ENCODE data around the gene ZNF558. TPM values are rescaled to one million over a fixed set of nuclear protein-coding genes. Genes with fewer than 3 reads are reported as not detected.

Gene ZNF558
- total and polyA plus RNA-seq, 2 experiments from 2014 or later: 3.5 to 5.7 TPM

DNA sequence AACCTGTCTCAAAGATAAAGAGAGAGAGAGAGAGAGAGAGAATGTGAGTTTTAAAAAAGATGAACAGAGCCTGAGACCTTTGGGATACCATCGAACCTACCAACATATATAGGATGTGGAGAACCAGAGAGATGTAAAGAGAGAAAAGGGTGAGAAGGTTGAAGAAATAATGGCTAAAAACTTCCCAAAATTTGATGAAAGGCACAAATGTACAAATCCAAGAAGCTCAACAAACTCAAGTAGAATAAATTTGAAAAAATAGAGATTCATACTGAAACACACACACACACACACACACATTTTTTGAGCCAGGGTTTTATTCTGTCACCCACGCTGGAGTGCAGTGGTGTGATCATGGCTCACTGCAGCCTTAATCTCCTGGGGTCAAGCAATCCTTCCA lies 16.3 kb downstream of the ZNF558 start:
- no peak overlapping the region for H3K27ac Mint-ChIP-seq
- DNase-seq (ENCODE audit: low spot score) (no peak), ATAC-seq (no peak)
- H3K4me1 Mint-ChIP-seq: no peaks in the 10 kb centered on the region
- peaks cover 98% of the 10 kb centered on the region for H3K9me3 Mint-ChIP-seq
- Histone ChIP-seq H3K4me2 (no peak overlapping the region), H3K27ac (ENCODE audit: low read depth) (no peak overlapping the region), H3K4me1 (ENCODE audit: insufficient read depth) (no peaks in the 10 kb centered on the region), H3K79me2 (replicated peaks; ENCODE audit: insufficient read depth) (no peaks in the 10 kb centered on the region), H3K4me3 (no peak overlapping the region), H3K27me3 (ENCODE audit: insufficient read depth) (peaks cover 3% of the 10 kb centered on the region; the same call in 1 of the 2 replicates), H3F3A (replicated peaks; ENCODE audit: low read depth) (no peaks in the 10 kb centered on the region), H3K9me2 (ENCODE audit: insufficient read depth) (no peaks in the 10 kb centered on the region), H2AFZ (no peak overlapping the region), H4K20me1 (replicated peaks; ENCODE audit: insufficient read depth) (no peaks in the 10 kb centered on the region), H3K36me3 (ENCODE audit: insufficient read depth) (peaks cover 33% of the 10 kb centered on the region)
- no peak overlapping the region for H3K4me3 Mint-ChIP-seq
- peaks cover 43% of the 10 kb centered on the region for H3K36me3 Mint-ChIP-seq (ENCODE audit: low read depth)
- peaks cover 4% of the 10 kb centered on the region for H3K27me3 Mint-ChIP-seq (ENCODE audit: insufficient read depth, low read depth, poor library complexity)
- TF ChIP-seq POLR2AphosphoS5 (IDR thresholded peaks at IDR 0.05; ENCODE audit: low read depth) (no peak), STAT1 (IDR thresholded peaks at IDR 0.05; ENCODE audit: unreplicated experiment) (no peak), ZNF331 (CRISPR knock-in tag; IDR thresholded peaks at IDR 0.05; ENCODE audit: low read depth) (no peak), EZH2 (IDR thresholded peaks at IDR 0.05; ENCODE audit: low read depth, unreplicated experiment) (no peak), JUNB (IDR thresholded peaks at IDR 0.05; ENCODE audit: unreplicated experiment) (no peak), NANOG (IDR thresholded peaks at IDR 0.05; ENCODE audit: borderline replicate concordance) (no peak), CREB1 (CRISPR knock-in tag; IDR thresholded peaks at IDR 0.05; ENCODE audit: low read depth) (no peak), EZH2phosphoT487 (IDR thresholded peaks at IDR 0.05; ENCODE audit: unreplicated experiment) (no peak), ZNF114 (CRISPR knock-in tag; IDR thresholded peaks at IDR 0.05) (no peak)
- TF ChIP-seq, protein P1, sequence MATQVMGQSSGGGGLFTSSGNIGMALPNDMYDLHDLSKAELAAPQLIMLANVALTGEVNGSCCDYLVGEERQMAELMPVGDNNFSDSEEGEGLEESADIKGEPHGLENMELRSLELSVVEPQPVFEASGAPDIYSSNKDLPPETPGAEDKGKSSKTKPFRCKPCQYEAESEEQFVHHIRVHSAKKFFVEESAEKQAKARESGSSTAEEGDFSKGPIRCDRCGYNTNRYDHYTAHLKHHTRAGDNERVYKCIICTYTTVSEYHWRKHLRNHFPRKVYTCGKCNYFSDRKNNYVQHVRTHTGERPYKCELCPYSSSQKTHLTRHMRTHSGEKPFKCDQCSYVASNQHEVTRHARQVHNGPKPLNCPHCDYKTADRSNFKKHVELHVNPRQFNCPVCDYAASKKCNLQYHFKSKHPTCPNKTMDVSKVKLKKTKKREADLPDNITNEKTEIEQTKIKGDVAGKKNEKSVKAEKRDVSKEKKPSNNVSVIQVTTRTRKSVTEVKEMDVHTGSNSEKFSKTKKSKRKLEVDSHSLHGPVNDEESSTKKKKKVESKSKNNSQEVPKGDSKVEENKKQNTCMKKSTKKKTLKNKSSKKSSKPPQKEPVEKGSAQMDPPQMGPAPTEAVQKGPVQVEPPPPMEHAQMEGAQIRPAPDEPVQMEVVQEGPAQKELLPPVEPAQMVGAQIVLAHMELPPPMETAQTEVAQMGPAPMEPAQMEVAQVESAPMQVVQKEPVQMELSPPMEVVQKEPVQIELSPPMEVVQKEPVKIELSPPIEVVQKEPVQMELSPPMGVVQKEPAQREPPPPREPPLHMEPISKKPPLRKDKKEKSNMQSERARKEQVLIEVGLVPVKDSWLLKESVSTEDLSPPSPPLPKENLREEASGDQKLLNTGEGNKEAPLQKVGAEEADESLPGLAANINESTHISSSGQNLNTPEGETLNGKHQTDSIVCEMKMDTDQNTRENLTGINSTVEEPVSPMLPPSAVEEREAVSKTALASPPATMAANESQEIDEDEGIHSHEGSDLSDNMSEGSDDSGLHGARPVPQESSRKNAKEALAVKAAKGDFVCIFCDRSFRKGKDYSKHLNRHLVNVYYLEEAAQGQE (IDR thresholded peaks at IDR 0.05; ENCODE audit: unreplicated experiment): no peak
- TF ChIP-seq, protein P2, sequence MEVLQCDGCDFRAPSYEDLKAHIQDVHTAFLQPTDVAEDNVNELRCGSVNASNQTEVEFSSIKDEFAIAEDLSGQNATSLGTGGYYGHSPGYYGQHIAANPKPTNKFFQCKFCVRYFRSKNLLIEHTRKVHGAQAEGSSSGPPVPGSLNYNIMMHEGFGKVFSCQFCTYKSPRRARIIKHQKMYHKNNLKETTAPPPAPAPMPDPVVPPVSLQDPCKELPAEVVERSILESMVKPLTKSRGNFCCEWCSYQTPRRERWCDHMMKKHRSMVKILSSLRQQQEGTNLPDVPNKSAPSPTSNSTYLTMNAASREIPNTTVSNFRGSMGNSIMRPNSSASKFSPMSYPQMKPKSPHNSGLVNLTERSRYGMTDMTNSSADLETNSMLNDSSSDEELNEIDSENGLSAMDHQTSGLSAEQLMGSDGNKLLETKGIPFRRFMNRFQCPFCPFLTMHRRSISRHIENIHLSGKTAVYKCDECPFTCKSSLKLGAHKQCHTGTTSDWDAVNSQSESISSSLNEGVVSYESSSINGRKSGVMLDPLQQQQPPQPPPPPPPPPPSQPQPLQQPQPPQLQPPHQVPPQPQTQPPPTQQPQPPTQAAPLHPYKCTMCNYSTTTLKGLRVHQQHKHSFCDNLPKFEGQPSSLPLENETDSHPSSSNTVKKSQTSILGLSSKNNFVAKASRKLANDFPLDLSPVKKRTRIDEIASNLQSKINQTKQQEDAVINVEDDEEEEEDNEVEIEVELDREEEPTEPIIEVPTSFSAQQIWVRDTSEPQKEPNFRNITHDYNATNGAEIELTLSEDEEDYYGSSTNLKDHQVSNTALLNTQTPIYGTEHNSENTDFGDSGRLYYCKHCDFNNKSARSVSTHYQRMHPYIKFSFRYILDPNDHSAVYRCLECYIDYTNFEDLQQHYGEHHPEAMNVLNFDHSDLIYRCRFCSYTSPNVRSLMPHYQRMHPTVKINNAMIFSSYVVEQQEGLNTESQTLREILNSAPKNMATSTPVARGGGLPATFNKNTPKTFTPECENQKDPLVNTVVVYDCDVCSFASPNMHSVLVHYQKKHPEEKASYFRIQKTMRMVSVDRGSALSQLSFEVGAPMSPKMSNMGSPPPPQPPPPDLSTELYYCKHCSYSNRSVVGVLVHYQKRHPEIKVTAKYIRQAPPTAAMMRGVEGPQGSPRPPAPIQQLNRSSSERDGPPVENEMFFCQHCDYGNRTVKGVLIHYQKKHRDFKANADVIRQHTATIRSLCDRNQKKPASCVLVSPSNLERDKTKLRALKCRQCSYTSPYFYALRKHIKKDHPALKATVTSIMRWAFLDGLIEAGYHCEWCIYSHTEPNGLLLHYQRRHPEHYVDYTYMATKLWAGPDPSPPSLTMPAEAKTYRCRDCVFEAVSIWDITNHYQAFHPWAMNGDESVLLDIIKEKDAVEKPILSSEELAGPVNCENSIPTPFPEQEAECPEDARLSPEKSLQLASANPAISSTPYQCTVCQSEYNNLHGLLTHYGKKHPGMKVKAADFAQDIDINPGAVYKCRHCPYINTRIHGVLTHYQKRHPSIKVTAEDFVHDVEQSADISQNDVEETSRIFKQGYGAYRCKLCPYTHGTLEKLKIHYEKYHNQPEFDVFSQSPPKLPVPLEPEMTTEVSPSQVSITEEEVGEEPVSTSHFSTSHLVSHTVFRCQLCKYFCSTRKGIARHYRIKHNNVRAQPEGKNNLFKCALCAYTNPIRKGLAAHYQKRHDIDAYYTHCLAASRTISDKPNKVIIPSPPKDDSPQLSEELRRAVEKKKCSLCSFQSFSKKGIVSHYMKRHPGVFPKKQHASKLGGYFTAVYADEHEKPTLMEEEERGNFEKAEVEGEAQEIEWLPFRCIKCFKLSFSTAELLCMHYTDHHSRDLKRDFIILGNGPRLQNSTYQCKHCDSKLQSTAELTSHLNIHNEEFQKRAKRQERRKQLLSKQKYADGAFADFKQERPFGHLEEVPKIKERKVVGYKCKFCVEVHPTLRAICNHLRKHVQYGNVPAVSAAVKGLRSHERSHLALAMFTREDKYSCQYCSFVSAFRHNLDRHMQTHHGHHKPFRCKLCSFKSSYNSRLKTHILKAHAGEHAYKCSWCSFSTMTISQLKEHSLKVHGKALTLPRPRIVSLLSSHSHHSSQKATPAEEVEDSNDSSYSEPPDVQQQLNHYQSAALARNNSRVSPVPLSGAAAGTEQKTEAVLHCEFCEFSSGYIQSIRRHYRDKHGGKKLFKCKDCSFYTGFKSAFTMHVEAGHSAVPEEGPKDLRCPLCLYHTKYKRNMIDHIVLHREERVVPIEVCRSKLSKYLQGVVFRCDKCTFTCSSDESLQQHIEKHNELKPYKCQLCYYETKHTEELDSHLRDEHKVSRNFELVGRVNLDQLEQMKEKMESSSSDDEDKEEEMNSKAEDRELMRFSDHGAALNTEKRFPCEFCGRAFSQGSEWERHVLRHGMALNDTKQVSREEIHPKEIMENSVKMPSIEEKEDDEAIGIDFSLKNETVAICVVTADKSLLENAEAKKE (CRISPR knock-in tag; IDR thresholded peaks at IDR 0.05): no peak
- TF ChIP-seq, protein P3, sequence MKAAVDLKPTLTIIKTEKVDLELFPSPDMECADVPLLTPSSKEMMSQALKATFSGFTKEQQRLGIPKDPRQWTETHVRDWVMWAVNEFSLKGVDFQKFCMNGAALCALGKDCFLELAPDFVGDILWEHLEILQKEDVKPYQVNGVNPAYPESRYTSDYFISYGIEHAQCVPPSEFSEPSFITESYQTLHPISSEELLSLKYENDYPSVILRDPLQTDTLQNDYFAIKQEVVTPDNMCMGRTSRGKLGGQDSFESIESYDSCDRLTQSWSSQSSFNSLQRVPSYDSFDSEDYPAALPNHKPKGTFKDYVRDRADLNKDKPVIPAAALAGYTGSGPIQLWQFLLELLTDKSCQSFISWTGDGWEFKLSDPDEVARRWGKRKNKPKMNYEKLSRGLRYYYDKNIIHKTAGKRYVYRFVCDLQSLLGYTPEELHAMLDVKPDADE (IDR thresholded peaks at IDR 0.05): no peak
- TF ChIP-seq, protein P4, sequence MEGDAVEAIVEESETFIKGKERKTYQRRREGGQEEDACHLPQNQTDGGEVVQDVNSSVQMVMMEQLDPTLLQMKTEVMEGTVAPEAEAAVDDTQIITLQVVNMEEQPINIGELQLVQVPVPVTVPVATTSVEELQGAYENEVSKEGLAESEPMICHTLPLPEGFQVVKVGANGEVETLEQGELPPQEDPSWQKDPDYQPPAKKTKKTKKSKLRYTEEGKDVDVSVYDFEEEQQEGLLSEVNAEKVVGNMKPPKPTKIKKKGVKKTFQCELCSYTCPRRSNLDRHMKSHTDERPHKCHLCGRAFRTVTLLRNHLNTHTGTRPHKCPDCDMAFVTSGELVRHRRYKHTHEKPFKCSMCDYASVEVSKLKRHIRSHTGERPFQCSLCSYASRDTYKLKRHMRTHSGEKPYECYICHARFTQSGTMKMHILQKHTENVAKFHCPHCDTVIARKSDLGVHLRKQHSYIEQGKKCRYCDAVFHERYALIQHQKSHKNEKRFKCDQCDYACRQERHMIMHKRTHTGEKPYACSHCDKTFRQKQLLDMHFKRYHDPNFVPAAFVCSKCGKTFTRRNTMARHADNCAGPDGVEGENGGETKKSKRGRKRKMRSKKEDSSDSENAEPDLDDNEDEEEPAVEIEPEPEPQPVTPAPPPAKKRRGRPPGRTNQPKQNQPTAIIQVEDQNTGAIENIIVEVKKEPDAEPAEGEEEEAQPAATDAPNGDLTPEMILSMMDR (conservative IDR thresholded peaks at IDR 0.05; ENCODE audit: low read depth in 2 of 2): no peak

All from GM23338 (cell line).